ENCODE data around the gene KLHL36.
"Not testable (repeated sequence)": the region's sequence is repeated elsewhere in the genome, so short reads cannot be mapped to it uniquely, and the experiment has no call there.

- not testable (repeated sequence) for TF ChIP-seq CTCF (IDR thresholded peaks at IDR 0.05; ENCODE audit: low read depth, low read length, missing input control); SP1 (IDR thresholded peaks at IDR 0.05); FOXA1 (IDR thresholded peaks at IDR 0.05); REST (IDR thresholded peaks at IDR 0.05); RXRA (IDR thresholded peaks at IDR 0.05); MAX (IDR thresholded peaks at IDR 0.05); RAD21 (IDR thresholded peaks at IDR 0.05)
These were observed 27.4 kb upstream of the KLHL36 start for GRCh38 chr16:84620913-84621312.

All from liver (tissue), 3 donors.